ENCODE measurements around the gene NME9. TPM values are rescaled to one million over a fixed set of nuclear protein-coding genes. Genes with fewer than 3 reads are reported as not detected.
A peak's percentile ranks its signal among the peaks of the same experiment; 100 is the strongest.

Gene NME9
- total RNA-seq, 1 experiment from 2014 or later = not detected

DNA sequence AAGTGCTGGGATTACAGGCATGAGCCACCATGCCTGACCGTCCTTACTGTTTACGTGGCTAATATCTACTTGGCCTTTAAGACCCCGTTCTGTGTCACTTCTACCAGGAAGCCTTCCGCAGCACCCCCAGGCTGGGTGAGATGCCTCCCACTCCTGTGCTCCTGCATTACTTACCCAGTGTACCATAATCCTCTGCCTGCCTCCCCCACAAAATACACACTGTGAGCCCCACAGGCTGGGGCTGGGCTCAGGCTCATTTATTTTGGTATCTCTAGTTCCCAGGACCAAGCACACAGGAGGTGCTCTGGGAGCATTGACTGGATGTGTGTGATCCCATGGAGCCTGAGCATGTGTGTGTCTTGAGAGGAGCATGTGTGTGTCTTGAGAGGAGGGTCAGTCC is 33.7 kb upstream of the NME9 start:
- Histone ChIP-seq H3K27me3 (ENCODE audit: control insufficient read depth, insufficient read depth, low read length) (no peaks in the 10 kb centered on the region), H3K4me1 (ENCODE audit: control insufficient read depth, insufficient read depth, low read length) (no peaks in the 10 kb centered on the region), H3K4me3 (ENCODE audit: low read depth in 2 of 2, low read length in 2 of 2) (no peak overlapping the region), H3K36me3 (ENCODE audit: control insufficient read depth, insufficient read depth, low read length) (no peaks in the 10 kb centered on the region), H3K27ac (ENCODE audit: low read length) (no peak overlapping the region), H3K9me3 (ENCODE audit: control insufficient read depth, insufficient read depth, low read depth, low read length) (no peaks in the 10 kb centered on the region)
- intact Hi-C loops (cut with micrococcal nuclease; ENCODE audit: unreplicated experiment) = no loop called here
- ChIA-PET CTCF (no interaction called here), POLR2A (no interaction called here)
- TF ChIP-seq, protein P1, sequence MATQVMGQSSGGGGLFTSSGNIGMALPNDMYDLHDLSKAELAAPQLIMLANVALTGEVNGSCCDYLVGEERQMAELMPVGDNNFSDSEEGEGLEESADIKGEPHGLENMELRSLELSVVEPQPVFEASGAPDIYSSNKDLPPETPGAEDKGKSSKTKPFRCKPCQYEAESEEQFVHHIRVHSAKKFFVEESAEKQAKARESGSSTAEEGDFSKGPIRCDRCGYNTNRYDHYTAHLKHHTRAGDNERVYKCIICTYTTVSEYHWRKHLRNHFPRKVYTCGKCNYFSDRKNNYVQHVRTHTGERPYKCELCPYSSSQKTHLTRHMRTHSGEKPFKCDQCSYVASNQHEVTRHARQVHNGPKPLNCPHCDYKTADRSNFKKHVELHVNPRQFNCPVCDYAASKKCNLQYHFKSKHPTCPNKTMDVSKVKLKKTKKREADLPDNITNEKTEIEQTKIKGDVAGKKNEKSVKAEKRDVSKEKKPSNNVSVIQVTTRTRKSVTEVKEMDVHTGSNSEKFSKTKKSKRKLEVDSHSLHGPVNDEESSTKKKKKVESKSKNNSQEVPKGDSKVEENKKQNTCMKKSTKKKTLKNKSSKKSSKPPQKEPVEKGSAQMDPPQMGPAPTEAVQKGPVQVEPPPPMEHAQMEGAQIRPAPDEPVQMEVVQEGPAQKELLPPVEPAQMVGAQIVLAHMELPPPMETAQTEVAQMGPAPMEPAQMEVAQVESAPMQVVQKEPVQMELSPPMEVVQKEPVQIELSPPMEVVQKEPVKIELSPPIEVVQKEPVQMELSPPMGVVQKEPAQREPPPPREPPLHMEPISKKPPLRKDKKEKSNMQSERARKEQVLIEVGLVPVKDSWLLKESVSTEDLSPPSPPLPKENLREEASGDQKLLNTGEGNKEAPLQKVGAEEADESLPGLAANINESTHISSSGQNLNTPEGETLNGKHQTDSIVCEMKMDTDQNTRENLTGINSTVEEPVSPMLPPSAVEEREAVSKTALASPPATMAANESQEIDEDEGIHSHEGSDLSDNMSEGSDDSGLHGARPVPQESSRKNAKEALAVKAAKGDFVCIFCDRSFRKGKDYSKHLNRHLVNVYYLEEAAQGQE (IDR thresholded peaks at IDR 0.05; ENCODE audit: insufficient read depth in 1 of 2, low read depth in 2 of 2, low read length in 1 of 2) = no peak
- no peak for TF ChIP-seq TCF7L2 (IDR thresholded peaks at IDR 0.05; ENCODE audit: low read depth, low read length)
- no peak for TF ChIP-seq POLR2AphosphoS5 (IDR thresholded peaks at IDR 0.05; ENCODE audit: low read depth, low read length)
- TF ChIP-seq SIN3A (IDR thresholded peaks at IDR 0.05; ENCODE audit: borderline replicate concordance, insufficient read depth, low read depth, low read length) = no peak
- TF ChIP-seq, protein P2, sequence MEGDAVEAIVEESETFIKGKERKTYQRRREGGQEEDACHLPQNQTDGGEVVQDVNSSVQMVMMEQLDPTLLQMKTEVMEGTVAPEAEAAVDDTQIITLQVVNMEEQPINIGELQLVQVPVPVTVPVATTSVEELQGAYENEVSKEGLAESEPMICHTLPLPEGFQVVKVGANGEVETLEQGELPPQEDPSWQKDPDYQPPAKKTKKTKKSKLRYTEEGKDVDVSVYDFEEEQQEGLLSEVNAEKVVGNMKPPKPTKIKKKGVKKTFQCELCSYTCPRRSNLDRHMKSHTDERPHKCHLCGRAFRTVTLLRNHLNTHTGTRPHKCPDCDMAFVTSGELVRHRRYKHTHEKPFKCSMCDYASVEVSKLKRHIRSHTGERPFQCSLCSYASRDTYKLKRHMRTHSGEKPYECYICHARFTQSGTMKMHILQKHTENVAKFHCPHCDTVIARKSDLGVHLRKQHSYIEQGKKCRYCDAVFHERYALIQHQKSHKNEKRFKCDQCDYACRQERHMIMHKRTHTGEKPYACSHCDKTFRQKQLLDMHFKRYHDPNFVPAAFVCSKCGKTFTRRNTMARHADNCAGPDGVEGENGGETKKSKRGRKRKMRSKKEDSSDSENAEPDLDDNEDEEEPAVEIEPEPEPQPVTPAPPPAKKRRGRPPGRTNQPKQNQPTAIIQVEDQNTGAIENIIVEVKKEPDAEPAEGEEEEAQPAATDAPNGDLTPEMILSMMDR (IDR thresholded peaks at IDR 0.05) = no peak
- no peak for ATAC-seq
- in situ Hi-C loops (cut with HindIII; ENCODE audit: low pct_unique_long_range_greater_than_20kb, low sequenced_read_pairs) = no loop called here
- no peak for DNase-seq (ENCODE audit: low read depth, low spot score)
- no TSS peak for BruUV-seq (replicated peaks)

DNA sequence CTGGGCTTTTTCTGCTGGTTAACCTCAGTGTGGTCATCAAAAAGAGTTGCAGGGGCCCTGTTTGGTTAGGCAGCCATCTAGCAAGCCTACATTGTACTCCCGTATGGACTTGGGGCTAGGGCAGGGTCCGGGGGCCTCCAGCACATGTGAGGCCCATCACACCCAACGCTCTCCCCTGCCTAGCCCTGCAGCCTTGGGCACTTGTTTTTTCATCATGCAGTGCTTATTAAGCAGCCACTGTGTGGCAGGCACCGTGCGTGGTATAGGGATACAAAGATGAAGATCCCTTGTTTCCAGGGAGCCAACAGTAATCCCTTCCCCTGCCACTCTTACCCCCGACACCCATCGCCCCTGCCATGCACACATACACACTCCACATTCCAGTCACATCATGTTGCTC is 32.9 kb upstream of the NME9 start:
- in situ Hi-C loops (cut with HindIII; ENCODE audit: low pct_unique_long_range_greater_than_20kb, low sequenced_read_pairs) = no loop called here
- CTCF ChIA-PET = no interaction called here

More for the DNA sequence above, 32.9 kb upstream of the NME9 start:
- H3K4me1 ChIP-seq (ENCODE audit: control insufficient read depth, insufficient read depth, low read length) = no peaks in the 10 kb centered on the region
- H3K4me3 ChIP-seq (ENCODE audit: low read depth in 2 of 2, low read length in 2 of 2) = no peak overlapping the region
- H3K27me3 ChIP-seq (ENCODE audit: control insufficient read depth, insufficient read depth, low read length) = no peaks in the 10 kb centered on the region
- H3K9me3 ChIP-seq (ENCODE audit: control insufficient read depth, insufficient read depth, low read depth, low read length) = no peaks in the 10 kb centered on the region
- TF ChIP-seq SIN3A (IDR thresholded peaks at IDR 0.05; ENCODE audit: borderline replicate concordance, insufficient read depth, low read depth, low read length) = no peak
- TF ChIP-seq, protein P2 (IDR thresholded peaks at IDR 0.05) = no peak
- TF ChIP-seq POLR2AphosphoS5 (IDR thresholded peaks at IDR 0.05; ENCODE audit: low read depth, low read length) = no peak
- no peak for TF ChIP-seq TCF7L2 (IDR thresholded peaks at IDR 0.05; ENCODE audit: low read depth, low read length)
- POLR2A ChIA-PET = no interaction called here
- intact Hi-C loops (cut with micrococcal nuclease; ENCODE audit: unreplicated experiment) = no loop called here
- DNase-seq (ENCODE audit: low read depth, low spot score) = no peak
- peak; percentile 45; the same call in 1 of the 2 replicates for ATAC-seq
- BruUV-seq (replicated peaks) = no TSS peak
- no peaks in the 10 kb centered on the region for H3K36me3 ChIP-seq (ENCODE audit: control insufficient read depth, insufficient read depth, low read length)
- H3K27ac ChIP-seq (ENCODE audit: low read length) = no peak overlapping the region

Measured in Panc1 (cell line).